ENCODE measurements around the gene PBX1. TPM values are rescaled to one million over a fixed set of nuclear protein-coding genes. Genes with fewer than 3 reads are reported as not detected.
A peak's percentile ranks its signal among the peaks of the same experiment; 100 is the strongest.

Gene PBX1
- total RNA-seq, 8 experiments from 2014 or later = 27.8 to 268 (median 147) TPM

DNA sequence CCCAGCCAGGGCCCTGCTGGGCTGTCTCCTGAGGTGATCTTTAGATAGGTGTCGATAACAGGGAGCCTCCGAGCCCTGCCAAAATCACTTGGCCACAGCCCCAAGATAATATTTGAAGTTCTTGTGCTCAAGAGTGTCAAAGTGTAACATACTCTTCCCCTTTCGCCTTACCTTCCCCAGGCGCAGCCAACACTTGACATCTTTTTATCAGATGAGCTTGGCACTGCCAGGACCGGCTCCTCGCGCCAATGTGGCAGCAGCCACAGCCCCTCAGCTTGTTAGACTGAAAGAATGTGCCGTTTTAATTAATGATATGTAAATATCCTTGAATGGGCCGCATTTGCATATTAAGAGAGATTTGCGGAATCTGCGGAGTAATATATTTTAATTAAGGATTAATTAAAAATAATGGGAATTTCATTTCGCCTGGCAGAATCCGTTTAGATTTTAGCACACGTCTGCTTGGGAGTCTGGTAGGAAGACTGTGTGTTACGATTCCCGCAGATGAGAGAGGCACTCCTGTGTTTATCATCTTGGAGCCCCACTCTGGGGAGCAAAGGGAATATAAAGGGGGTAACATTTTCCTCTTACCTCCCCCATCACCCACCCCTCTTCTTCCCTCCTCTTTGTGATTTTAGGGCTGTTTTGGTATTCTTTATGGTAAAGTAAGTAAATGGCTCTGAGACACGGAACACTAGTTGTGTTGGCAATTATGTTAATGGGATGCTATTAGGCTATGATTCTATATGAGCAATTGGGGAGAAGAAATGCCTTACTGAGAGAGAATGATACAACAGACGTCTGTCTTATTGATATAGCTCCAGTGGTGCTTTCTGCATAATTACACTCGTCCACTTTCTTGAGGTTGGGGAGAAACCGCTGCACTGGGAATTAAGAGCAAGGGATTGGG lies 109.8 kb downstream of the PBX1 start:
- Histone ChIP-seq H3K27ac (peak overlapping the region in 1 of 2 donors; percentile 84), H3K4me3 (no peak overlapping the region), H3K4me1 (replicated peaks in 1 of 2) (peaks cover 53 to 84% of the 10 kb centered on the region in 2 donors)
- in situ Hi-C loops (cut with MboI; ENCODE audit: low pct_unique_long_range_greater_than_20kb in 2 of 9, low sequenced_read_pairs in 9 of 9, unreplicated experiment in 9 of 9) = no loop called here
- no peak for ATAC-seq (replicated peaks in 6 of 8)
- WGBS, 10 experiments = 82 to 100% (median 92%) methylated on average over 3 to 20 of the region's 20 CpGs; no CpG with 5 or more reads in 2 of the 10 experiments

DNA sequence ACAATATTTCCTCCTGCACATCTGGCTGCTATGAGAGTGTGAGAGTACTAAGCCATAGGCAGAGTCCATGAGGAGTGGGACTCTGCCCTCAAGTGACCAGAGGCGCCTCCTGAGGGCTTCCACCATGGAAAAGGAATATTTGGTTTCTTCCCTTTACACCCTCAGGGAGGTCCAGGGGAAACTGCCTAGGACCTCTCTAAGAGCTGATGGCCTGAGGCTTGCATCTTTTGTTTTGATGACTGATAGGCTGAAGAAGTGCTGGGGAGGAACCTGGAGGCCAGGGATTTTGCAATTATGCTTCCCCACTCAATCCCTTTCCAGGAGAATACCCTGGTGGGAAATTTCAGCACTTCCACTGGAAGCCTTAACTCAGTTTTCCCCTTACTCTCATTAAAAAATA lies 111.0 kb downstream of the PBX1 start:
- WGBS, 10 experiments = 100% methylated on average over 1 of the region's 1 CpG; no CpG with 5 or more reads in 5 of the 10 experiments
- H3K4me1 ChIP-seq (replicated peaks in 1 of 2) = peaks cover 59 to 77% of the 10 kb centered on the region in 2 donors
- H3K27ac ChIP-seq = peak overlapping the region; percentile 71 to 84
- H3K4me3 ChIP-seq = no peak overlapping the region
- ATAC-seq (replicated peaks in 6 of 8) = peak in 3 of 8 experiments; percentile 11 to 14 (median 14)
- in situ Hi-C loops (cut with MboI; ENCODE audit: low pct_unique_long_range_greater_than_20kb in 2 of 9, low sequenced_read_pairs in 9 of 9, unreplicated experiment in 9 of 9) = no loop called here

DNA sequence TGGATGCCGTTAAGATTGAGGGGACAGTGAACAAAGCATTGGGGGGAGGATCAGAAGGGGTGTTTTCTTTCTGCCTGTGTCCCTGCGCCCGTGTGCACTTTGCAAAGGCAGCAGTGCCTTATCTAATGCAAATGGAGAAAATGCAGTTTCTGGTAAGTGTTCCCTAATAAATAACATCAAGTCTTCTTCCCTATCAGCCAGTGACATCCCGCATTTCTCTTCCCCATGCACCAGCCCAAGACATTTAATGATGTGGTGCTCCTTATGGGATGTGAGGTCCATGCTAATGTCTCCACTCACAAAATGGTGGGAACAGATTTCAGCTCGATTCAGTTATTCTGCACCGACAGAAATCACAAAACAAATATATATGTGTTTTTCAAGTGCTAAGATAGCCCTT lies 111.8 kb downstream of the PBX1 start:
- ATAC-seq (replicated peaks in 6 of 8) = peak in 5 of 8 experiments; percentile 36 to 51 (median 43)
- in situ Hi-C loops (cut with MboI; ENCODE audit: low pct_unique_long_range_greater_than_20kb in 2 of 9, low sequenced_read_pairs in 9 of 9, unreplicated experiment in 9 of 9) = no loop called here
- 16 to 95% (median 57%) methylated on average over 2 to 6 of the region's 6 CpGs; no CpG with 5 or more reads in 1 of the 10 experiments for WGBS, 10 experiments
- Histone ChIP-seq H3K4me1 (replicated peaks in 1 of 2) (peaks cover 59 to 84% of the 10 kb centered on the region in 2 donors), H3K27ac (peak overlapping the region; percentile 71 to 84), H3K4me3 (no peak overlapping the region)

DNA sequence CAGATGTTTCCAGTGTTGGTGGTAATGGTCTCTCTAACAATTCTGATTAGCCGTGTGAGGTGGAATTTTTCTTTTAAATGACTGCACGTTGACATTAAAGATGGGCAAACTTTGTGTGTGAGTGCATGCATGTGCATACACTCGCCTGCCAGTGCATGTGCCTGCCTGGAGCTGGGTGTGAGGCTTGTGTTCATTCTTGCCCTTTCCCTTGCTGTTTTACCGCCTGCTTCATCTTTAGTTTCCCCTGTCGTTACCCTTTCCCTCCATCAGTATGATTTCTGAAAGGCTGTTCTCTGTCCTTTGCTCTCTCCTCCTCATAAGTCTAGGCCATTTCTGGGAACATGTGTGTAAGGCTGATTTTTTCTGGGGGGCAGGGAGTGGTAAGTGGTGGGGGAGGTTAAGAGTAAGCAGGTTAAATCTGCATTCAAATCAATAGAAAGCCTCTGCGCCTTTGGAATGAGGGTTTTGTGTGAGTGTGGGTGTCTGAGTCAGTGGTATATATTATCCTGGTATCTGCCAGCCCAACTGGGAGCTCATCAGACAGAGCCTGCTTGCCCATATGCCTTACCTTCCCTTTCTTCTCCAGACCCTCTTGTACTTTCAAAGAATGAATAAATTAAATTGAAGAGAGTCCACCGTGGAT lies 112.5 kb downstream of the PBX1 start:
- ATAC-seq (replicated peaks in 6 of 8) = peak in 7 of 8 experiments; percentile 17 to 74 (median 67)
- H3K4me1 ChIP-seq (replicated peaks in 1 of 2) = peaks cover 57 to 81% of the 10 kb centered on the region in 2 donors
- peak overlapping the region; percentile 71 to 84 for H3K27ac ChIP-seq
- WGBS, 10 experiments = 19 to 49% (median 24%) methylated on average over 3 to 7 of the region's 7 CpGs
- in situ Hi-C loops (cut with MboI; ENCODE audit: low pct_unique_long_range_greater_than_20kb in 2 of 9, low sequenced_read_pairs in 9 of 9, unreplicated experiment in 9 of 9) = no loop called here
- H3K4me3 ChIP-seq = no peak overlapping the region

DNA sequence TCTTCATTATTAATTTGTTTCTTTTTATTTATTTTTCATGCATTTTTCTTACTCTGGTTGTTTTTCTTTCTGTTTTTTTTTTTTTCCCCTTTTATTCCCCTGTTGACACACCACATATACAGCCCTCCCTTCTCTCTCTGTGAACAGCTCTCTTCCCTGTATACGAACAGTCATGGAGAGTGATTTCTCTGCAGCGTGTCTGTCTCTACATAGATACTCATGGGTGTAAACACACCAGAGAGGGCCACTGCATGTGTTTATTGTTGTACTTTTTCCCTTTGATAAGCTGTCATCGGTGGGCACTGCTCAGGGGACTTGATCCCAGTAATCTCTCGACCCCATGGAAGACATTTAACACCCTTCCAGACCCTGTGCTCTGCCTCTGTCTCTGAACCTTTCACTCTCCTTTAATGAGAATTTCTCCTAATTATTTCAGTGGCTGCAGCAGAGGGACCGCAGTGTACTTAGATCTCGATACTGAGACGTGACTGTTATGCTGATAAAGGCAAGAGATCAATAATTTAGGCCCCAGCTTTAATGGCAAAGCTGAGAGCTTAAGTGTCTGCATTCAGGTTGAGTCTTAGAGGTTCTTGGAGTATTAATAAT lies 113.1 kb downstream of the PBX1 start:
- WGBS, 10 experiments = 18 to 87% (median 45%) methylated on average over 1 to 7 of the region's 7 CpGs
- Histone ChIP-seq H3K27ac (peak overlapping the region; percentile 71 to 84), H3K4me1 (replicated peaks in 1 of 2) (peaks cover 55 to 75% of the 10 kb centered on the region in 2 donors), H3K4me3 (peak overlapping the region in 1 of 5 donors; percentile 8)
- in situ Hi-C loops (cut with MboI; ENCODE audit: low pct_unique_long_range_greater_than_20kb in 2 of 9, low sequenced_read_pairs in 9 of 9, unreplicated experiment in 9 of 9) = no loop called here
- ATAC-seq (replicated peaks in 6 of 8) = peak in 6 of 8 experiments; percentile 18 to 71 (median 66)

DNA sequence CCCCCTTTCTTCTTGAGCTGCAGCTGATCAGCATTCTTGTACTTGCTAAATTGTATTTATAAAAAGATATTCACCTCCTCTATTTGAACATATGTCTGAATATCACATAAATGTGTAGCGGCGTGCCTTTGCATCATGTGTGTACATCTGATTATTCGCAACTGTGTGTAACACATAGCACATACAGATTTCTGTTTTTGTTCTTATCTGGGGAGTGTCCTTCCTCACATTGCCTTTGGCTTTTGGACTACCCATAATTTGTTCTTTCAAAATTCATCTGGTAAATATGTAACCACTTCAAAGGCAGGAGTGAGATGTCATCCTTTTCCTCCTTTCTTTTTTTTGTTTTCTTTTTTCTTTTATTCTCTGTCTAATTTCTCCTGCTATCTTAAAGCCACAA lies 113.6 kb downstream of the PBX1 start:
- 28 to 100% (median 63%) methylated on average over 3 of the region's 3 CpGs; no CpG with 5 or more reads in 2 of the 10 experiments for WGBS, 10 experiments
- Histone ChIP-seq H3K4me3 (no peak overlapping the region), H3K27ac (peak overlapping the region; percentile 71 to 84), H3K4me1 (replicated peaks in 1 of 2) (peaks cover 52 to 71% of the 10 kb centered on the region in 2 donors)
- in situ Hi-C loops (cut with MboI; ENCODE audit: low pct_unique_long_range_greater_than_20kb in 2 of 9, low sequenced_read_pairs in 9 of 9, unreplicated experiment in 9 of 9) = no loop called here
- ATAC-seq (replicated peaks in 6 of 8) = peak in 3 of 8 experiments; percentile 30 to 55 (median 35)

DNA sequence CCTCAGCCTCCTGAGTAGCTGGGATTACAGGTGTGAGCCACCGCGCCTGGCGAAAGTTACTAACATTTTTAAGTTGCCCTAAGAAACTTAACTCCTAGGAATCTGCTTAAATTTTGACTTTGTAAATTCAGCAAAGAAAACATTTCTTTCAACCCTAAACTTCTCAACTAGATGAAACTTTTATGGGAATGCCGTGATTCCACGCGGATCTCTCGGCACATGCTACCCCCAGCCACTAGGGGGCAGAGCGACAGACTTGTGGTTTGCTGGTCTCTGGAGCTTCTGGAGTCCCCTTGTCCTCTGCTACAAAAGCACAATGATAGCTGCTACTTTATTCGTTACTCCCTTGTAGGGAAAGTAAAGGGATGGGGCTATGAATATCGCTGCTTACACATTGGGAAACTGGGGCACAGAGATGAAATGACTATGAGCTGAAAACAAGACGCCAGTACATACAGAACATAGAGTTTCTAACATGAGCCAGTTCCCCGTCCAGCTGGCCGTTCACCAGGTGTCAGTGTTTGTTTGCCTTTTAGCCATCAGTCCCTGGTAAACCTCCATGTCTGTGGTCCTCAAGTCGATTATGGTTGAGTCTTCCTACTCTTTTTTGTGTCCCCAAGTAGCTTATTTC lies 114.7 kb downstream of the PBX1 start:
- Histone ChIP-seq H3K4me1 (replicated peaks in 1 of 2) (peaks cover 57 to 72% of the 10 kb centered on the region in 2 donors), H3K4me3 (no peak overlapping the region), H3K27ac (no peak overlapping the region)
- in situ Hi-C loops (cut with MboI; ENCODE audit: low pct_unique_long_range_greater_than_20kb in 2 of 9, low sequenced_read_pairs in 9 of 9, unreplicated experiment in 9 of 9) = no loop called here
- 67 to 100% (median 90%) methylated on average over 1 to 14 of the region's 14 CpGs; no CpG with 5 or more reads in 1 of the 10 experiments for WGBS, 10 experiments
- no peak for ATAC-seq (replicated peaks in 6 of 8)

DNA sequence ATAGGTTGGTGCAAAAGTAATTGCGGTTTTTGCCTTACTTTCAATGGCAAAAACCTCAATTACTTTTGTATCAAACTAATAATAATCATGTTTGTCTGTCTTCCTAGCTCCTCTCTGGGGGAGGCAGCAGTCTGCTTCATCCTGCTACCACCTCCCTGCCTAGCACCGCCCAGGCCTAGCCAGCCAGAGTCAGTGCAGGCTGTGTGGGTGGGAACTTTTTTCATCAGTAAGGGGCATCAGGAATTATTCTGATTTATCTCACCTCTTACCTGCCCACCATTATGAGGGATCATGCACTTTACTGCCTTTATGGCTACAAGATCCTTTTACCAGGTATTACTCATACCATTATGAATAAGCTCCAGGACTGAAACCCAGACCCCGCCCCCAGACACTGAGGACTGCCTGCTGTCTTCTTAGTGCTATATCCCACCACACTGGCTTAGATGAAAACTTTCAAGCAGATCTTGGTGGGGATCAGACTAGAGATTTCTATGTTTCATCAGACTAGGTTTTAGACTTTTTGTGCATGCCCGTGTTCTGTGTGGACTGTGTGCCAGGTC lies 116.4 kb downstream of the PBX1 start:
- in situ Hi-C loops (cut with MboI; ENCODE audit: low pct_unique_long_range_greater_than_20kb in 2 of 9, low sequenced_read_pairs in 9 of 9, unreplicated experiment in 9 of 9) = no loop called here
- Histone ChIP-seq H3K4me1 (replicated peaks in 1 of 2) (peaks cover 42 to 64% of the 10 kb centered on the region in 2 donors), H3K27ac (no peak overlapping the region), H3K4me3 (no peak overlapping the region)
- WGBS, 10 experiments = 78 to 100% (median 97%) methylated on average over 1 to 4 of the region's 4 CpGs
- ATAC-seq (replicated peaks in 6 of 8) = peak in 3 of 8 experiments; percentile 36 to 43 (median 37)

DNA sequence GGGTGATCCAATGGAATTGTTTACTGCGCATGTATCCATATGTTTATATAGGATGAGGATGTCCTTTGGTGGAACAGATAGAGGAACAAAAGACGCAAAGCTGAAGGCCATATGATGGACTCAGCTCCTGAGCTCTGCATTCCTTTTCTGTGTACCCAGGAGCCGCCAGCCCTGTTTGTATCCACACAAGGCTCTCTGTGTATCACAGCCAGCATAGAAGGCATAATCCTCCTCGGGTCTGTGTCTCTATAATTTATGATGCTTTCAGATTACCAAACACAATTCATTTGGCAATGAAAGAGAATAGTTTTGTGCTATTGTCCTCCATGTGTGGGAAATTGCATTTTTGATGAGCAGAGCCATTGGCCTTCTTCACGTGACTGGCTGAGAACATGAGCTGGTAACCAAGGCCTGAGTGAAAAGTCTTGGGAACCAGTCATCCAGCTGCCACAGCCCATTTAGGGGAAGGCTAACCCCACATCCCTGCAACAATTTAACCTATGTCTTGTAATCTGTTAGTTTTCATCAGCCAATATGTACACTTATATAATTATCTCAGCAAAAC lies 119.2 kb downstream of the PBX1 start:
- in situ Hi-C loops (cut with MboI; ENCODE audit: low pct_unique_long_range_greater_than_20kb in 2 of 9, low sequenced_read_pairs in 9 of 9, unreplicated experiment in 9 of 9) = no loop called here
- WGBS, 10 experiments = 36 to 85% (median 69%) methylated on average over 1 to 5 of the region's 5 CpGs; no CpG with 5 or more reads in 2 of the 10 experiments
- peak in 5 of 8 experiments; percentile 79 to 93 (median 81) for ATAC-seq (replicated peaks in 6 of 8)

DNA sequence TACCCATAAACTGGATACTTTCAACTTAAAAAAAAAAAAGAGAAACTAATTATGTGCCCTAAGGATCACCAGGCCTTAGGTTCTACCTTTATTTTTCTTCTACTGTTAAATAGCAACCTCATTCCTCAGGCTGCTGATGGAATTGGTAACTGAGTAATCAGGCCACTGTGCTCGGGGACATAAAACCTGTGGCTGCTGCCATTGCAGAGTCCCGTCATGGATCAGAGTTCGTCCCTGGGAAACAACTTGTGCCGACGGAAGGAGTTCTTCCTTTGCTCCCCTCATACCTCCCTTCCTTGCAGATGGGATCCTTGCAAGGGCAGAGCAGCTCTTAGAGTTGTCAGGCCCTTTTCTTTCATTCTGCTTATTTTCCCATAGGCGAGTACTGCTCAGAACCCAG lies 123.6 kb downstream of the PBX1 start:
- H3K4me1 ChIP-seq (replicated peaks in 1 of 2) = peaks cover 12 to 32% of the 10 kb centered on the region in 2 donors
- WGBS, 10 experiments = 80 to 100% (median 98%) methylated on average over 1 to 6 of the region's 6 CpGs; no CpG with 5 or more reads in 1 of the 10 experiments
- in situ Hi-C loops (cut with MboI; ENCODE audit: low pct_unique_long_range_greater_than_20kb in 2 of 9, low sequenced_read_pairs in 9 of 9, unreplicated experiment in 9 of 9) = no loop called here
- H3K27ac ChIP-seq = no peak overlapping the region
- H3K4me3 ChIP-seq = no peak overlapping the region
- no peak for ATAC-seq (replicated peaks in 6 of 8)

More for the DNA sequence above, 119.2 kb downstream of the PBX1 start:
- no peak overlapping the region for H3K4me3 ChIP-seq
- peaks cover 14 to 39% of the 10 kb centered on the region in 2 donors for H3K4me1 ChIP-seq (replicated peaks in 1 of 2)
- peak overlapping the region in 1 of 2 donors; percentile 43 for H3K27ac ChIP-seq

DNA sequence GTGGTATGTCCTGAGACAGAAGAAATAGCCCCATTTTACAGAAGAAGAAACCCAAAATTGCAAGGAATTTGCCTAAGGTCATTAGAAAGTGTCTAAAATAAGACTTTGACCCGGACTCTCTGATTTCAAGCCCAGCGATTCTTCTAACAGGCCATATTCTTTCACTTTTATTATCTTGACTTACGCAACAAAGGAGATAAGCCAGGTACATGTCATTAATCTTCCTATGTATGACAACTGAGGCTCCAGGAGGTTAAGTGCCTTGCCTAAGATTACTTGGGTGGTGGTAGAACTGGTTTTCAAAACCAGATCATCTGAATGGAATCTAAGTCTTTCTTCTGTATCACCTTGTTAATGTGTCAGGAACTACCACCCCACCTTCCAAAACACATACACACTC lies 124.3 kb downstream of the PBX1 start:
- in situ Hi-C loops (cut with MboI; ENCODE audit: low pct_unique_long_range_greater_than_20kb in 2 of 9, low sequenced_read_pairs in 9 of 9, unreplicated experiment in 9 of 9) = no loop called here
- Histone ChIP-seq H3K4me3 (no peak overlapping the region), H3K4me1 (replicated peaks in 1 of 2) (peaks cover 7 to 30% of the 10 kb centered on the region in 2 donors), H3K27ac (no peak overlapping the region)
- no peak for ATAC-seq (replicated peaks in 6 of 8)
- 88 to 100% (median 100%) methylated on average over 2 to 3 of the region's 3 CpGs; no CpG with 5 or more reads in 3 of the 10 experiments for WGBS, 10 experiments
